GM19467 (cell line): ENCODE data around the gene GNPTAB.
A peak's percentile ranks its signal among the peaks of the same experiment; 100 is the strongest.

ENCODE experiments used
- ATAC-seq: cut with Tn5 transposase; IDR thresholded peaks from one replicate; pipeline ENCODE4 v1.9.1; 2021; ENCODE audit warnings: mild to moderate bottlenecking, moderate library complexity; ENCODE audit not compliant: unreplicated experiment

The GNPTAB gene

DNA sequence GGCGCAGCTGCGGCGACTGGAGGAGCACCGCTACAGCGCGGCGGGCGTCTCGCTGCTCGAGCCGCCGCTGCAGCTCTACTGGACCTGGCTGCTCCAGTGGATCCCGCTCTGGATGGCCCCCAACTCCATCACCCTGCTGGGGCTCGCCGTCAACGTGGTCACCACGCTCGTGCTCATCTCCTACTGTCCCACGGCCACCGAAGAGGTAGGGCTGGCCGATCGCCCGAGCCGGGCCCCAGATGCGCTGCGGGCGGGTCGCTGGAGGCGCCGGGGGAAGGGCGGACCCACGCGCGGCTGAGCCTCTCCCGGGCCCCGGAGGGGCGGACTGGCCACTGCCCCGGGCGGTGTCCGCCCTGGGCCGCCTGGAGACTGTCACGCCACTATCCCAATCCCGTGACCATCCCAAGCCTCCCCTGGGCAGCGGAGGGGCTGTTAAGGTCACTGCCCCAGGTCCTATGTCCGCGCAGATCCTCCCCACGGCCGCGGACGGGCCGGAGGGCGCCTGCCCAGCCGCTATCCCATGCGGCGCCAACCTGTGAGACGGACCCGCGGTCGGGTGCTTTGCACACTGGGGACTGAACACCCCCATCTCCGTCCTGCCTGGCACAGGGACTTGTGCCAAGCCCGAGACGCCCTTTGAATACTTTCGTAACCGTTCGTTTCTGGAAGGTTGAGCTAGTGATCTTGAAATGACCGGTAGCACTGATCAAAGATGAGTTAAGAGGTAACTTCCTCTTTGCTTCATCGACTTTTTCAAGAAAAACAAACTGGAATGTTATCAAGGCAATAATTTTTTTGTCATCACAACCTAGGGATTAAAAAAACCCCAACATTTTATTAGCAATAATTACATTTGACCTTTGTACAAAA lies 132.6 kb downstream of the GNPTAB start:
- ATAC-seq, result peak; percentile 35

DNA sequence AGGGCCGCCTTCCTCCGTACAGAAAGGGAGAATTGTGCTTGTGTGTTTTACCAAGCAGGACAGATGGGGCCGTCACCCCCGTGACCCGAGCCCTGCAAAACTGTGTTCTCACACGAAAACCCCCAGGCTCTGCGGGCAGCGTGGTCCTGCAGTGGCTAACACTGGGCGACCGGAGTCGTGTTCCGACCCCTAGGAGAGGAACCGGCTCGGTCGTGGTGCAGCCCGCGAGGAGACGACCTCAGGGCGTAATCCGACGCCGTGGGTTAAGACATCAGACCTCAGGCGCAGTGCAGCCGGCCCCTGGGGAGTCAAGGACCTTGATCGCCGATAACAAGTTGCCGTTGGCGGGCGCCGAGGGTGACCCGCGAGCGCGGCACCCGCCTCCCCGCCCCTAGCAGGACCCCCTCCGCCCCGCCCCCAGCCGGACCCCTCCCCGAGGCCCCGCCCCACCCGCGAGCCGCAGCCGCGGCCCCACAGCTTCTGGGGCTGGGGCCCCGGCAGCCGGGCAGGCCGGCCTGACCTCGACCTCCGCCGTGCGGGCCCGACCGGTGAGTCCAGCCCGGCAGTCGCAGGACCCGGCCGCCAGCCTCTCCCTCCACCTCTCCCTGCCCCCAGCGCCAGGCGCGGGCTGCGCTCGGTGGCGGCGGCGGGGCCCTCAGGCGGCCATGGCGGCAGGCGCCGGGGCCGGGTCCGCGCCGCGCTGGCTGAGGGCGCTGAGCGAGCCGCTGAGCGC lies 133.4 kb downstream of the GNPTAB start, which contains the start of gene CHPT1:
CHPT1 (plus strand) TSS at position 444 of the 733 bp plus-strand sequence; CDS start at position 666, 222 bp downstream.
- ATAC-seq, result peak; percentile 65

DNA sequence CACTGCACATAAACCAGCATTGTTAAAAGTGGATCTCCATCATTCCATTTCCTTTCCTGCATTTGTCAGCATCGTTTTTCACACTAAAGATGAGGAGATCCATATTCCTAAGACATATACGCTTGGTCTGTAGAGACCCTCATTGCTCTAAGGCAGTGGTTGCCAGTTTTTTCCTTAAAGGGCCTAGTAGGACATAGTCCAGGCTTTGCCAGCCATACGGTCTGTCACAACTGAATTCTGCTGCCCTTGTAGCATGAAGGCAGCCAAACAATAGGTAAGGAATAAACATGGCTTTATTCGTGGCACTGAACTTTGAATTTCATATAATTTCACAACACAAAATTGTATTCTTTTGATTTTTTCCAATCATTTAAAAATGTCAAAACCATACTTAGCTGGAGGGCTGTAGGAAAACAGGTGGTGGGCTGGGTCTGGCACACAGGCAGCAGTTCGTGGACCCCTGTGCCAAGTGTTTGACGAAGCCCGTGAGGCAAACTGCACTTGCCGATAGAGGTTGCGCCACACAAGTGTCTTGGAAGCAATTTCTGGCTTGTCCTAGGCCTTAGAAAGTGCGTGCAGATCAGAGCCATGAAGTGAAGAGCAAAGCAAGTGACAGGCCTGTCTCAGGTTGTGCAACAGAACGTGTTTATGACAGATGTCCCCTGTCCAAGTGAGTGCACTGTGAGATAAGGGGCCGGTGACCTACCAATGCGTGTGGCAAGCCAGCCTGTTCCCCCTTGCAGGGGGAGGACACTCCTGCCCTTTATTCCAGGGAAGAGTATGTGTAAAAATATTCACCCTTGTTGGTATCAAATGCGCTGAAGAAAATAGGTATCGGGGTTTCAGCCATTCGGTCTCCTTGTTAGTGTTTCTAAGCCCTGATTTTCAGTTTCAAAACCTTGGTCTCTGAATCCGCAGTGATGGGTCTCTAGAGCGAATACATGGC lies 134.2 kb downstream of the GNPTAB start:
- ATAC-seq, result no peak

DNA sequence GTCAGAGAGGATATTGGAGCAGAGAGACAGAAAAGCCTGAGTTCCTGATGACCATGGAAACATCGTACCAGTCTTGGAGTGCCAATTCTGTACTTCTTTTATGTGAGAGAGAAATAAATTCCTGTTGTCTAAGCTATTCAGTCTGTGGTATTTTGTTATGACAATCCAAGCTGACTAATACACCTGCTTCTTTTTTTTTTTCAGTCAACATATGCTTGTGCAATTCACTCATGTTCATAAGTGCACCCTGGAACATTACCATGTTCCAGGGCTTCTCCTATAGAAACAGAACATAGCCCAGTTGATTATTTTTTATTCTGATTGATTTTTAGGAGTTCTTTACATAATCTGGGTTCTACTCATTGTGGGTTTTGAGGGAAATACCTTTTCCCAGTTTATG lies 135.1 kb downstream of the GNPTAB start:
- ATAC-seq, result no peak
